Spleen (tissue), 7 donors: Measurements from ENCODE around the gene SMPD1.

ENCODE experiments used
- CTCF ChIP-seq, 11 experiments: fragments of 200-600 bp in 7 of 11; fragments of 450-650 bp in 4 of 11; sonication (generic) in 4 of 11; IDR thresholded peaks in 8 of 11; conservative IDR thresholded peaks in 3 of 11; 1 replicate in 7 of 11; 2 replicates in 4 of 11; pipeline versions ENCODE4 v1.4.0 to v1.8.0; 2016 to 2021; ENCODE audit warnings: antibody characterized with exemption in 11 of 11, inconsistent platforms in 4 of 11, mild to moderate bottlenecking in 1 of 11
- POLR2A ChIP-seq, 3 donors: fragments of 450-650 bp; IDR thresholded peaks; one replicate each; pipeline ENCODE4 v1.5.1; 2017; ENCODE audit warnings: antibody characterized with exemption in 3 of 3, mild to moderate bottlenecking in 1 of 3
- POLR2AphosphoS5 ChIP-seq, 3 donors: sonication (generic); formaldehyde crosslinking; IDR thresholded peaks; one replicate each; pipeline ENCODE4 v1.5.1; 2017; ENCODE audit warnings: antibody characterized with exemption in 3 of 3
- donor health status: DM: no; HTN: no; CAD: no; lungs with moderate emphysema.
- donor health status: DM: no; HTN: no; CAD: no.
- donor health status: DM: no; HTN: no; CAD: no.

- TF ChIP-seq CTCF (IDR thresholded peaks at IDR 0.05 in 8 of 11, conservative IDR thresholded peaks at IDR 0.05 in 3 of 11) (no peak), POLR2A (IDR thresholded peaks at IDR 0.05) (no peak), POLR2AphosphoS5 (IDR thresholded peaks at IDR 0.05) (no peak)
Measured at GRCh38 chr11:6420677-6421076, 30.4 kb downstream of the SMPD1 start.
